ENCODE results near the gene BORCS5. TPM values are rescaled to one million over a fixed set of nuclear protein-coding genes. Genes with fewer than 3 reads are reported as not detected.

BORCS5 gene
- total RNA-seq, 1 experiment from 2014 or later = 6.4 TPM

DNA sequence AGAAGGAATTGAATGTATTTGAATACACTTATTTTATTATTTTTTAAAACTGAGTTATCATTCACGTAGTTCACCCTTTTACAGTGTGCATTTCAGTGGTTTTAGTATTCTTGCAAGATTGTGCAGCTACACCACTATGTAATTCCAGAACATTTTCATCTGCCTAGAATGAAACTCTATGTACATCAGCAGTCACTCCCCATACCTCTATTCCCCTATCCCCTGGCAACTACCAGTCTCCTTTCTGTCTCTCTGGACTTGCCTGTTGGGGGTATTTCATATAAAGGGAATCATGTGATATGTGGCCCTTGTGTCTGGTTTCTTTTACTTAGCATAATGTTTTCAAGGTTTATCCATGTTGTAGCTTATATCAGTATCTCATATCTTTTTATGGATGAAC, 96.8 kb downstream of the BORCS5 start:
- H3K27ac ChIP-seq (ENCODE audit: low read length) = no peak overlapping the region
- H4K20me1 ChIP-seq (ENCODE audit: insufficient read depth, low read depth, low read length) = 0 out of 2 replicates have a peak, but pooled peaks cover 10% of the 10 kb centered on the region
- no peak overlapping the region for H2AFZ ChIP-seq (ENCODE audit: low read length)
- H3K27me3 ChIP-seq (ENCODE audit: low read length) = no peaks in the 10 kb centered on the region
- no peaks in the 10 kb centered on the region for H3K9me2 ChIP-seq (replicated peaks; ENCODE audit: insufficient read depth, low read length)
- no peak overlapping the region for H3K4me3 ChIP-seq (ENCODE audit: low read length)
- no peaks in the 10 kb centered on the region for H3K79me2 ChIP-seq (ENCODE audit: low read length)
- H3K9me3 ChIP-seq (ENCODE audit: low read length) = no peaks in the 10 kb centered on the region
- no peaks in the 10 kb centered on the region for H3K4me1 ChIP-seq (ENCODE audit: low read length)
- no peak overlapping the region for H3K4me2 ChIP-seq (ENCODE audit: low read depth, low read length, poor library complexity, severe bottlenecking)
- no peak for DNase-seq
- H3K36me3 ChIP-seq (ENCODE audit: insufficient read depth, low read length) = no peaks in the 10 kb centered on the region
- no peak overlapping the region for H3K9ac ChIP-seq (ENCODE audit: low read length)

- Histone ChIP-seq H3K9me2 (replicated peaks; ENCODE audit: insufficient read depth, low read length) (no peaks in the 10 kb centered on the region), H3K4me1 (ENCODE audit: low read length) (no peaks in the 10 kb centered on the region), H3K79me2 (ENCODE audit: low read length) (no peaks in the 10 kb centered on the region), H3K27me3 (ENCODE audit: low read length) (no peaks in the 10 kb centered on the region), H2AFZ (ENCODE audit: low read length) (no peak overlapping the region), H4K20me1 (ENCODE audit: insufficient read depth, low read depth, low read length) (0 out of 2 replicates have a peak, but pooled peaks cover 10% of the 10 kb centered on the region), H3K27ac (ENCODE audit: low read length) (no peak overlapping the region), H3K9ac (ENCODE audit: low read length) (no peak overlapping the region), H3K36me3 (ENCODE audit: insufficient read depth, low read length) (no peaks in the 10 kb centered on the region), H3K9me3 (ENCODE audit: low read length) (no peaks in the 10 kb centered on the region), H3K4me3 (ENCODE audit: low read length) (no peak overlapping the region), H3K4me2 (ENCODE audit: low read depth, low read length, poor library complexity, severe bottlenecking) (no peak overlapping the region)
- DNase-seq = no peak
These were observed 97.4 kb downstream of the BORCS5 start for GRCh38 chr12:12454315-12454714.

DNA sequence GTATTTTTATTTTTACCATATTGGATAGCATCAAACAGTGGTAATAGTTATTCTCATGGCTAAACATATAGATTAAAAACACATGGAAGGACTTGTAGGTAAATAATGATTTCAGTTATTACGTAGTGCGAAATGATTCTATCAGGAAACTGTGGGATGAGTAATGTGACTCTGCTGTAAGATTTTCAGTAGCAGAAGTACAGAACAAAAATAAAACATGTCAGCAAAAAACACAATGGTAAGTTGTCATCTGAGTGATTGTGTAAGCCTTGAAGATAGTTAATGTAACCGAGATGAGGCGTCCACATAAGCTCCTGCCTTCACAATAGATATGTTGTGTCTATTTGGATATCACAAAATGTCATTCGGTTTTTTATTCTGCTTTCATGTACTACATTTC, 99.8 kb downstream of the BORCS5 start:
- H3K9me3 ChIP-seq (ENCODE audit: low read length) = no peaks in the 10 kb centered on the region
- H3K9ac ChIP-seq (ENCODE audit: low read length) = no peak overlapping the region
- no peak overlapping the region for H2AFZ ChIP-seq (ENCODE audit: low read length)
- DNase-seq = no peak
- H4K20me1 ChIP-seq (ENCODE audit: insufficient read depth, low read depth, low read length) = 0 out of 2 replicates have a peak, but pooled peaks cover 14% of the 10 kb centered on the region
- no peak overlapping the region for H3K27ac ChIP-seq (ENCODE audit: low read length)
- no peak overlapping the region for H3K4me2 ChIP-seq (ENCODE audit: low read depth, low read length, poor library complexity, severe bottlenecking)
- H3K9me2 ChIP-seq (replicated peaks; ENCODE audit: insufficient read depth, low read length) = no peaks in the 10 kb centered on the region
- H3K36me3 ChIP-seq (ENCODE audit: insufficient read depth, low read length) = no peaks in the 10 kb centered on the region
- no peaks in the 10 kb centered on the region for H3K79me2 ChIP-seq (ENCODE audit: low read length)
- H3K27me3 ChIP-seq (ENCODE audit: low read length) = no peaks in the 10 kb centered on the region
- H3K4me1 ChIP-seq (ENCODE audit: low read length) = no peaks in the 10 kb centered on the region
- H3K4me3 ChIP-seq (ENCODE audit: low read length) = no peak overlapping the region

- Histone ChIP-seq H2AFZ (ENCODE audit: low read length) (no peak overlapping the region), H3K4me1 (ENCODE audit: low read length) (no peaks in the 10 kb centered on the region), H3K27me3 (ENCODE audit: low read length) (no peaks in the 10 kb centered on the region), H3K4me2 (ENCODE audit: low read depth, low read length, poor library complexity, severe bottlenecking) (no peak overlapping the region), H3K9me2 (replicated peaks; ENCODE audit: insufficient read depth, low read length) (no peaks in the 10 kb centered on the region), H4K20me1 (ENCODE audit: insufficient read depth, low read depth, low read length) (0 out of 2 replicates have a peak, but pooled peaks cover 14% of the 10 kb centered on the region), H3K27ac (ENCODE audit: low read length) (no peak overlapping the region), H3K79me2 (ENCODE audit: low read length) (no peaks in the 10 kb centered on the region), H3K4me3 (ENCODE audit: low read length) (no peak overlapping the region), H3K9ac (ENCODE audit: low read length) (no peak overlapping the region), H3K36me3 (ENCODE audit: insufficient read depth, low read length) (no peaks in the 10 kb centered on the region), H3K9me3 (ENCODE audit: low read length) (no peaks in the 10 kb centered on the region)
- no peak for DNase-seq
These were observed 104.4 kb downstream of the BORCS5 start for GRCh38 chr12:12460935-12461922.

- no peaks in the 10 kb centered on the region for H3K4me1 ChIP-seq (ENCODE audit: low read length)
- H3K9me2 ChIP-seq (replicated peaks; ENCODE audit: insufficient read depth, low read length) = no peaks in the 10 kb centered on the region
- no peak overlapping the region for H2AFZ ChIP-seq (ENCODE audit: low read length)
- no peaks in the 10 kb centered on the region for H3K79me2 ChIP-seq (ENCODE audit: low read length)
- no peaks in the 10 kb centered on the region for H3K27me3 ChIP-seq (ENCODE audit: low read length)
- no peak for DNase-seq
- H3K9ac ChIP-seq (ENCODE audit: low read length) = no peak overlapping the region
- no peak overlapping the region for H3K27ac ChIP-seq (ENCODE audit: low read length)
- H3K4me2 ChIP-seq (ENCODE audit: low read depth, low read length, poor library complexity, severe bottlenecking) = no peak overlapping the region
- H3K36me3 ChIP-seq (ENCODE audit: insufficient read depth, low read length) = no peaks in the 10 kb centered on the region
- no peak overlapping the region for H3K4me3 ChIP-seq (ENCODE audit: low read length)
- H3K9me3 ChIP-seq (ENCODE audit: low read length) = no peaks in the 10 kb centered on the region
- 0 out of 2 replicates have a peak, but pooled peaks cover 12% of the 10 kb centered on the region for H4K20me1 ChIP-seq (ENCODE audit: insufficient read depth, low read depth, low read length)
These were observed 105.0 kb downstream of the BORCS5 start for GRCh38 chr12:12461923-12462315.

GRCh38 chr12:12465522-12465921, 108.6 kb downstream of the BORCS5 start:
- no peaks in the 10 kb centered on the region for H3K36me3 ChIP-seq (ENCODE audit: insufficient read depth, low read length)
- no peaks in the 10 kb centered on the region for H3K27me3 ChIP-seq (ENCODE audit: low read length)
- H2AFZ ChIP-seq (ENCODE audit: low read length) = no peak overlapping the region
- H3K4me3 ChIP-seq (ENCODE audit: low read length) = no peak overlapping the region
- H4K20me1 ChIP-seq (ENCODE audit: insufficient read depth, low read depth, low read length) = no peaks in the 10 kb centered on the region
- H3K27ac ChIP-seq (ENCODE audit: low read length) = no peak overlapping the region
- H3K79me2 ChIP-seq (ENCODE audit: low read length) = no peaks in the 10 kb centered on the region
- H3K4me2 ChIP-seq (ENCODE audit: low read depth, low read length, poor library complexity, severe bottlenecking) = no peak overlapping the region
- H3K4me1 ChIP-seq (ENCODE audit: low read length) = no peaks in the 10 kb centered on the region
- DNase-seq = no peak
- no peaks in the 10 kb centered on the region for H3K9me3 ChIP-seq (ENCODE audit: low read length)
- H3K9me2 ChIP-seq (replicated peaks; ENCODE audit: insufficient read depth, low read length) = no peaks in the 10 kb centered on the region
- H3K9ac ChIP-seq (ENCODE audit: low read length) = no peak overlapping the region

DNA sequence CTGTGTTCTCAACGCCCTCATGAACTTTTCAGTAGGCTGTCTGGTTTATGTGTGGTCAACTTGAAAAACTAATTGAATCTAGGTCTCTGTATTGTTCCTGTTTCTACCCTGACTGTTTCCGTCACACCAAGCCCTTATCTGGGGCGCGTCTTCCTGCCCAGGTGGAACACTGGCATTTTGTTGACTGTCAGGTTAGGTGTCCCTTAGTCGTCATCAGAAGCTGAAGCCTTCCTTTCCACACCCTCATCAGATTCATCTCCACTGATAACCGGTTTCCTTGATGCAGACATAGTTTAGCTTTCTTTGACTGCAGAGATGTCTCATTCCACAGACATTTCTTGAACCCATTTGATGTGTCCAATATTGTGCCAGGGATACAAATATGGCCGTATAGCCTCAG, 109.3 kb downstream of the BORCS5 start:
- Histone ChIP-seq H3K9me2 (replicated peaks; ENCODE audit: insufficient read depth, low read length) (no peaks in the 10 kb centered on the region), H3K36me3 (ENCODE audit: insufficient read depth, low read length) (no peaks in the 10 kb centered on the region), H3K9me3 (ENCODE audit: low read length) (no peaks in the 10 kb centered on the region), H3K9ac (ENCODE audit: low read length) (no peak overlapping the region), H3K27me3 (ENCODE audit: low read length) (no peaks in the 10 kb centered on the region), H4K20me1 (ENCODE audit: insufficient read depth, low read depth, low read length) (no peaks in the 10 kb centered on the region), H3K4me1 (ENCODE audit: low read length) (no peaks in the 10 kb centered on the region), H3K27ac (ENCODE audit: low read length) (no peak overlapping the region), H2AFZ (ENCODE audit: low read length) (no peak overlapping the region), H3K4me3 (ENCODE audit: low read length) (no peak overlapping the region), H3K4me2 (ENCODE audit: low read depth, low read length, poor library complexity, severe bottlenecking) (no peak overlapping the region), H3K79me2 (ENCODE audit: low read length) (no peaks in the 10 kb centered on the region)
- DNase-seq = no peak

- no peak overlapping the region for H3K4me3 ChIP-seq (ENCODE audit: low read length)
- H3K36me3 ChIP-seq (ENCODE audit: insufficient read depth, low read length) = no peaks in the 10 kb centered on the region
- H3K27ac ChIP-seq (ENCODE audit: low read length) = no peak overlapping the region
- no peaks in the 10 kb centered on the region for H3K9me3 ChIP-seq (ENCODE audit: low read length)
- no peaks in the 10 kb centered on the region for H4K20me1 ChIP-seq (ENCODE audit: insufficient read depth, low read depth, low read length)
- DNase-seq = no peak
- H3K4me1 ChIP-seq (ENCODE audit: low read length) = no peaks in the 10 kb centered on the region
- H3K9me2 ChIP-seq (replicated peaks; ENCODE audit: insufficient read depth, low read length) = no peaks in the 10 kb centered on the region
- H2AFZ ChIP-seq (ENCODE audit: low read length) = no peak overlapping the region
- H3K4me2 ChIP-seq (ENCODE audit: low read depth, low read length, poor library complexity, severe bottlenecking) = no peak overlapping the region
- no peaks in the 10 kb centered on the region for H3K27me3 ChIP-seq (ENCODE audit: low read length)
- no peak overlapping the region for H3K9ac ChIP-seq (ENCODE audit: low read length)
- no peaks in the 10 kb centered on the region for H3K79me2 ChIP-seq (ENCODE audit: low read length)
These were observed 110.4 kb downstream of the BORCS5 start for GRCh38 chr12:12467264-12467663.

Measured in Karpas-422 (cell line).